Measurements from ENCODE around the gene ISG15.
"Not testable (repeated sequence)": the region's sequence is repeated elsewhere in the genome, so short reads cannot be mapped to it uniquely, and the experiment has no call there.

ISG15 gene

DNA sequence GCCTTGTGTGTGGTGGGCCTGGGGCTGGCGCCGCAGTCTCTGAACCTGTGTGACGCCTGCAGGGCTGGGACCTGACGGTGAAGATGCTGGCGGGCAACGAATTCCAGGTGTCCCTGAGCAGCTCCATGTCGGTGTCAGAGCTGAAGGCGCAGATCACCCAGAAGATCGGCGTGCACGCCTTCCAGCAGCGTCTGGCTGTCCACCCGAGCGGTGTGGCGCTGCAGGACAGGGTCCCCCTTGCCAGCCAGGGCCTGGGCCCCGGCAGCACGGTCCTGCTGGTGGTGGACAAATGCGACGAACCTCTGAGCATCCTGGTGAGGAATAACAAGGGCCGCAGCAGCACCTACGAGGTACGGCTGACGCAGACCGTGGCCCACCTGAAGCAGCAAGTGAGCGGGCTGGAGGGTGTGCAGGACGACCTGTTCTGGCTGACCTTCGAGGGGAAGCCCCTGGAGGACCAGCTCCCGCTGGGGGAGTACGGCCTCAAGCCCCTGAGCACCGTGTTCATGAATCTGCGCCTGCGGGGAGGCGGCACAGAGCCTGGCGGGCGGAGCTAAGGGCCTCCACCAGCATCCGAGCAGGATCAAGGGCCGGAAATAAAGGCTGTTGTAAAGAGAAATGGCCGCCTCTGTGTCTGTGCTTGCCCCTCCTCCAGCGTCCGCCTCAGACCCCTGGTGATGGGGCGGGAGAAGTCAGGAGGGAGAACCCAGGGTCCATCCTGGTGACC is 788 bp downstream of the ISG15 start:
- DNase-seq, result peak; percentile 51

GRCh38 chr1:1014799-1015681 is 1.7 kb downstream of the ISG15 start:
- DNase-seq, result peak; percentile 17

DNA sequence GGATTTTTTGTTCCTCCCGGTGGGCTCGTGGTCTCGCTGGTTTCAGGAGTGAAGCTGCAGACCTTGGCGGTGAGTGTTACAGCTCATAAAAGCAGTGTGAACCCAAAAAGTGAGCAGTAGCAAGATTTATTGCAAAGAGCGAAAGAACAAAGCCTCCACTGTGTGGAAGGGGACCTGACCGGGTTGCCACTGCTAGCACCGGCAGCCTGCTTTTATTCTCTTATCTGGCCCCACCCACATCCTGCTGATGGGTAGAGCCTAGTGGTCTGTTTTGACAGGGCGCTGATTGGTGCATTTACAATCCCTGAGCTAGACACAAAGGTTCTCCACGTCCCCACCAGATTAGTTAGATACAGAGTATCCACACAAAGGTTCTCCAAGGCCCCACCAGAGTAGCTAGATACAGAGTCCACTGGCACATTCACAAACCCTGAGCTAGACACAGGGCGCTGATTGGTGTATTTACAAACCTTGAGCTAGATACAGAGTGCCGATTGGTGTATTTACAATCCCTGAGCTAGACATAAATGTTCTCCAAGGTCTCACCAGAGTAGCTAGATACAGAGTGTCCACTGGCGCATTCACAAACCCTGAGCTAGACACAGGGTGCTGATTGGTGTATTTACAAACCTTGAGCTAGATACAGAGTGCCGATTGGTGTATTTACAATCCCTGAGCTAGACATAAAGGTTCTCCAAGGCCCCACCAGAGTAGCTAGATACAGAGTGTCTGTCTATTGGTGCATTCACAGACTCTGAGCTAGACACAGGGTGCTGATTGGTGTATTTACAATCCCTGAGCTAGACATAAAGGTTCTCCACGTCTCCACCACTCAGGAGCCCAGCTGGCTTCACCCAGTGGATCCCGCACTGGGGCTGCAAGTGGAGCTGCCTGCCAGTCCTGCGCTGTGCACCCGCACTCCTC is 4.4 kb downstream of the ISG15 start:
- not testable (repeated sequence) for DNase-seq

GRCh38 chr1:1018321-1018685 is 5.0 kb downstream of the ISG15 start:
- DNase-seq, result not testable (repeated sequence)

DNA sequence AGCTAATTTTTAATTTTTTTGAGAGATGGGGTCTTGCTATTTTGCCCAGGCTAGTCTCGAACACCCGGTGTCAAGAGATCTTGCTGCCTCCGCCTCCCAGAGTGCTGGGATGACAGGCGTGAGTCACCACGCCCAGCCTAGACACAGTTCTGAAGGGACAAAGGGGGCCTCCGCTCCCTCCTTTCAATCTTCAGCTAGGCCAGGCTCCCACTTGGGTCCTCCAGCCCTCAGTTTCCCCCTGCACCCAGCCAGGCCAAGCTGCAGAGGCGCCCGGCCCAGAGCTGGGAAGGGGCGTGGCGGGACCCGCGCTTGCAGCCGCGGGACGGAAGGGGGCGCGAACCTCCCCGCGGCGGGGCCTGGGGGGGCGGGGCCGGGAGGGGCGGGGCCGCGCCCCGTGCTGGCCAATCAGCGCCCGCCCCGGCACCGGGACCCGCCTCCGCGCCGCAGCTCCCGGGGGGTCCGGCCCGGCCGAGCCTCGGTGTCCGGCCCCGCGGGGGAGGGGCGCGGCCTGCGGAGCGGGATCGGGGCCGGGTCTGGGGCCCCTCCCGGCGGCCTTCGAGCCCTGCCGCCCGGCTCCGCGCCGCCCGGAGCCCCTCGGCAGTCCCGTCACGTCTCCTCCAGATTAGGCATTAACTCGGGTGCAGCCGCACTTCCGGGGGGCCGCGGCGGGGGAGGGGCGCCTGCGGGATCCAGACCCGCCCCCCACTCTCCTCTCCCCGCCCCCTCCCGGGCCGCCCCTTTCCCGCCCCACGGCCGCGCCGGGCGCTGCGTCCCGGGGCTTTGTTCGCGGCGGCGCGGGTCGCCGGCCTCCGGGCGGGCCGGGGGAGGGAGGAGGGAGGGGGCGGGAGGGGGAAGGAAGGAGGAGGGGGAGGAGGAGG is 6.1 kb downstream of the ISG15 start:
- peak; percentile 87 for DNase-seq

GRCh38 chr1:1020000-1020404 is 6.7 kb downstream of the ISG15 start, which contains the start of gene AGRN:
Gene AGRN, plus strand, starts transcription at chr1:1020120. Its CDS starts 53 bp downstream, at chr1:1020173.
- DNase-seq, result peak; percentile 28

DNA sequence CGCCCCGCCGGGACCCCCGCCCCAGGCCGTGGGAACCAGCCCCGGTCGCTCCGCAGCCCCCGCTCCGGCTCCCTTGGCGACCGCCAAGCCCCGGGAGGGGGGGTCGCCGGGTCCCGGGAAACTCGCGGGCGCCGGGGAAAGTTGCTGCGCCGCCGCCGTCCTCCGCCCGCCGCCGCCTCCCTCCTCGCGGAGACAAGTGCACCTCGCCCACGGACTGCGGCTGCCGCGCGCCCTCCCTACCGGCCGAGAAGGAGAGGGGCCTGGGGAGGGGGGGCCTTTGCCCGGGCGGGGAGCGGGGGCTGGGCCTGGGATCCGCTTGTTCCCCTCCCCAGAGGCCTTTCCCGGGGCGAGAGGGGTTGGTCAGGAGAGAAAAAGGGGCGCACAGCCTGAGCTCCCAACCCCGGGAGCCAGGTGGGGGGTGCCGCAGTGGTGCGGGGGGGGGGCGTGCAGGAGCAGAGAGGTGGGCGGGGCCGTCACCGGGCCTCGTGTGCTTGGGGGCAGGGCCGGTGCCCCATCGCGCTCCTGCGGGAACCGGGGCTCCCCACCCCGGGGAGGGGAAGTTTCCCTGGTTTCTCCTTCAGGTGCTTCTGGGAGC is 7.2 kb downstream of the ISG15 start:
- peak; percentile 33 for DNase-seq

GRCh38 chr1:1021010-1021919 is 8.0 kb downstream of the ISG15 start:
- no peak for DNase-seq

DNA sequence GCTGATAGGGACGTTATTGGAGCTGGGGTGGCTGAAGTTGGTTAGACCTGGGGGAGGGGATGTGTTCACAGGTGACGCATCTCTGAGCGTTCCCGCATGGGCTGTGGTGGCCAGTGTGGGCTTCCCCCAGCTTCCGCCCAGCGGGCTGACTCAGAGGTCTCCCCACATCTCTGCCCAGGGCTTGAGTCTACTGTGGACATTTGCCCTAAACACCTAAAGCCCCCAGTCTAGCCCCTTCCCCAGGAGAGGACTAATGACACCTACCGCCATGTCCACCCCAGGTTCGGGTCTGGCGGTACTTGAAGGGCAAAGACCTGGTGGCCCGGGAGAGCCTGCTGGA is 8.6 kb downstream of the ISG15 start:
- no peak for DNase-seq

DNA sequence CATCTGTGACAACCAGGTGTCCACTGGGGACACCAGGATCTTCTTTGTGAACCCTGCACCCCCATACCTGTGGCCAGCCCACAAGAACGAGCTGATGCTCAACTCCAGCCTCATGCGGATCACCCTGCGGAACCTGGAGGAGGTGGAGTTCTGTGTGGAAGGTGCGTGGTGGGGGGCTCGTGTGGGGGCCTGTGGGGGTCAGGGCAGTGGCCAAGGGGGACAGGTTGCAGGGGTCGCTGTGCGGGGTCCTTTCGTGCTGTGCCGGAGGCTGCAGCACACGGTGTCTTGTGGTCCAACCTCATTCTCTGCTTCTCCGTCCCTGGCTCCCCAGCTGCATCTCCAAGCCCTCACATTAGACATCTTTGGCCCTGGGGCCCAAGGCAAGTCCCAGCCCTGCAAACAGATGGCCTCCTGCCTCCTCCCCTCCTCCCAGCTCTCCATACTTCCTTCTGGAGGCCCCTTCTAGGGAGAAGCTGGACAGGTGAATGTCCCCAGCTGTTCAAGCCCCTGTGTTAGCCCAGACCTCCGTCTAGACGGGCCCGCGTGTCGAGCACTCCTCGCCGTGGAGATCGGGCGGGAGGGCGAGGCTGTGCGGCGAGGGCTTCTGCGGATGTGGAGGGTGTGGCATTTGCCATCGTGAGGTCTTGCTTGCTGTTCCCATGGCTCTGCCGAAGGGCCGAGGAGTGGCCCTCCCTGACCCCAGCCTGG is 9.2 kb downstream of the ISG15 start:
- DNase-seq, result no peak

- DNase-seq, result no peak
Observed at GRCh38 chr1:1023700-1024099, 10.4 kb downstream of the ISG15 start.

GRCh38 chr1:1024149-1024770 is 11.0 kb downstream of the ISG15 start:
- DNase-seq, result no peak

- no peak for DNase-seq
Observed at GRCh38 chr1:1024771-1025699, 11.7 kb downstream of the ISG15 start.

DNA sequence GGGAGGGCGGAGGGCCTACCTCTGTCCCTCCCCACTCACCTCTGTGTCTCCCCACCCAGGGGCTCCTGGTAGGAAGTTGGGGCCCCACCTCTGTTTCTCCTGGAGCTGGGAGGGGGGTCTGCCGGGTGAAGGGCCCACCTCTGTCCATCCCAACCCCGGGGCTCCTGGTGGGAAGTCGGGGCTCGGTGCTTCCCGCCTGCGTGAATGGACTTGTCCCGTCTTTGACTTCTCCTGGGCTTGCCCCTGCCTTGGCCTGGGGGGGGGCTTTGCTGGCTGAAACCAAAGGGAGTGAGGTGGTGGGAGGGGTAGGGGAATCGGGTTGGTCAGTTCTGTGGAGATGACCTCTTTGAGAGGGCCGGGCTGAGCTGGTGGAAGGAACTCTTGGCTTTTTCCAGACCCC is 12.4 kb downstream of the ISG15 start:
- DNase-seq, result no peak

DNA sequence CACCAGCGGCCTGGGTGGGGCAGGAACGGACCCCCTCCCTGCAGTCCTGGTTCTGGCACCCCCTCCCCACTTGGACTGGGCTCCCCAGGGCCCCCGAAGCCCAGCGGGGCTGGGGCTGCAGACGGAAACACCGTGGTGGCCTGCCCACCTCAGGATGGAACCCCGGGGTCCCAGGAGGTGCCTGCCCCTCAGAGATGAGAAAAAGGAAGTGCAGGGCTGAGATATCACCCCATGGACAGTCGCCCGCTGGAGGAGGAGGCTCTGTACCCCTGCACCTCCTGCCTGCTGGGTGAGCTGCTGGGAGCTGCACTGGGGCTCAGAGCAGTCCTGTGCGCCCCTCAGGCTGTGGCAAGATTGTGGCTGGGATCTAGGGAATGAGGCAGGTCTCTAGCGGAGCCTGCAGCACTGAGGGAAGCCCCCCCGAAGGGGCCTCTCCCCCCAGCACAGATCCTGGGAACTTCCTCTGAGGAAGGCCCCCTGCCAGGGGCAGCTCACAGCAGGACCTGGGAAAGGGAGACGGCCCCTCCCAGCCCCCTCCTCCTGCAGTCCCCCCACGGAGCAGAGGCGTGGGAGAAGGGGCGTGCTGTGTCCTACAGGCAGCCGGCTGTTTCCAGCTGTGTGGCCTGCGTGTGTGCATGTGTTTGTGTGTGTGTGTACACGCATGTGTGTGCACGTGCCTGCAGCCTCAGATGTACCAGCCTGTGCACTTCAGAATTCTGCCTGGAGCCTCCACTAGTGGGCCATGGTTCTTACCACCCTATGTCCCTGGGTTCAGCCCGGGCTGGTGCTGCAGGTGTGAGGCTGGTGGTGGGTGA is 13.5 kb downstream of the ISG15 start:
- DNase-seq, result no peak

GRCh38 chr1:1027791-1028190 is 14.5 kb downstream of the ISG15 start:
- no peak for DNase-seq
